Sciatic nerve (tissue), 2 donors: ENCODE measurements around the gene FNIP2. TPM values are rescaled to one million over a fixed set of nuclear protein-coding genes. Genes with fewer than 3 reads are reported as not detected.
"Not testable (repeated sequence)": the region's sequence is repeated elsewhere in the genome, so short reads cannot be mapped to it uniquely, and the experiment has no call there.

Source experiments
- ATAC-seq: fragments of 200-7000 bp; cut with Tn5 transposase; one replicate; pipeline ENCODE4 v1.9.1; 2020; ENCODE audit warnings: mild to moderate bottlenecking, moderate library complexity
- DNase-seq: peaks from one replicate; pipeline ENCODE4 v3.0.0-alpha.2; 2020; ENCODE audit warnings: low spot score
- intact Hi-C: fragments of 100-400 bp; cut with DNase I; formaldehyde crosslinking; loops from one replicate; pipeline ENCODE4 v1.14.2; 2022
- total RNA-seq: library from RNA; stranded (reverse); fragmentation: NEBNext Ultra II Directional; extraction: Animal tissue kit (Norgen Biotek cat#: 25700); gene quantifications from one replicate; pipeline ENCODE4 v1.2.1, GENCODE V29; 2021
- donor health status: DM: no; HTN: no; CAD: no.
- donor health status: DM: no; HTN: no; CAD: no.

Gene FNIP2
- total RNA-seq, 1 donor from 2014 or later, result 48.7 TPM

- peak; percentile 54 for ATAC-seq
- intact Hi-C loops, result no loop called here
- DNase-seq, result no peak
Observed at GRCh38 chr4:158824425-158825274, 55.8 kb downstream of the FNIP2 start.

DNA sequence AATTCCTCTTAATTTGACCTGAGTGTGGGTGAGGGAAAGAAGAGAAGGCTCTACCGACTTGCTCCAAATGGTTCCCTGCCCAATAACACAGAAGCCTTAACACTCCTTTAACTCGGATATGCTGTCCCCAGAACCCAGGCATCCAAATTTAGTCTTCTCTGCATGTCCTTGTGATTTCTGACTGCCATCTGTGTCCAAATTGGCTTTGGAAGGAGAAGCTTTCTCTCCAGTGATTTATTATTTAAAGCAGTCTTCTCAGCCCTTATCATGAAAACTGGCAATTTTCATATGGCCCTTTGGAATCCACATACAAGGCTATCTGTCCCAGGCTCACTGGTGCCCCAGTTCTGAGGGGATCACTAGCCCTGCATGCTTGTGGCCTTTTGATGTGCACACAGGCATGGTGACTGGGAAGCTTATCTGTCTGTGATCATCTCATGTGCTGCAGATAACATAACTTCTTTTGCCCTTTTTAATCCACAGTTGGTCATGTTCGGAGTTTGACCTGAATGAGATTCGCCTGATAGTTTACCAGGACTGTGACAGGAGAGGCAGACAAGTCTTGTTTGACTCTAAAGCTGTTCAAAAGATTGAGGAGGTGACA lies 56.7 kb downstream of the FNIP2 start:
- no peak for ATAC-seq
- DNase-seq, result no peak
- intact Hi-C loops, result no loop called here

GRCh38 chr4:158826057-158826456 lies 57.2 kb downstream of the FNIP2 start:
- intact Hi-C loops, result no loop called here
- DNase-seq (no peak), ATAC-seq (no peak)

- no peak for DNase-seq
- intact Hi-C loops, result no loop called here
- no peak for ATAC-seq
Observed at GRCh38 chr4:158826882-158827281, 58.1 kb downstream of the FNIP2 start.

DNA sequence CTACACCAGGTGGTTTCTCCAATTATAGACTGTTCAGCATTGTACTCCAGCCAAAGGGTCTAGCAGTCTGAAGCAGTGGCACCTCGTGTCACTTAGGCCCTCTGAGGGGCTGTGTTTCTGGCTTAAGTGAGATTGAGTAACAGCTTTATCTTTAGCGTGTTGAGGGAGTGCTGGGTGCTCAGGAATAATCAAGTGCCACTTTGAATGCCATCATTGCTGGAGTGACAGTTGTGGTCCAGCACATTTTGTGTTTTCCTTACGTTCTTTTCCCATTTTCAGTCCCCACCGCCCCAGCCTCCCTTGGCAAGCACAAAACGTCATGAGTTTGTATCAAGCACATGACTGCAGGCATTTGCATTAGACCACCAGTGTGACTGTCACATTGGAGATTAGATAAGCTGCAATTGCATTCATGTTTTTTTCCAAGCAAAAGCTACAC lies 58.7 kb downstream of the FNIP2 start:
- intact Hi-C loops, result no loop called here
- DNase-seq (no peak), ATAC-seq (no peak)

- ATAC-seq, DNase-seq, intact Hi-C loops: not testable (repeated sequence)
Observed at GRCh38 chr4:158828151-158828550, 59.3 kb downstream of the FNIP2 start.

DNA sequence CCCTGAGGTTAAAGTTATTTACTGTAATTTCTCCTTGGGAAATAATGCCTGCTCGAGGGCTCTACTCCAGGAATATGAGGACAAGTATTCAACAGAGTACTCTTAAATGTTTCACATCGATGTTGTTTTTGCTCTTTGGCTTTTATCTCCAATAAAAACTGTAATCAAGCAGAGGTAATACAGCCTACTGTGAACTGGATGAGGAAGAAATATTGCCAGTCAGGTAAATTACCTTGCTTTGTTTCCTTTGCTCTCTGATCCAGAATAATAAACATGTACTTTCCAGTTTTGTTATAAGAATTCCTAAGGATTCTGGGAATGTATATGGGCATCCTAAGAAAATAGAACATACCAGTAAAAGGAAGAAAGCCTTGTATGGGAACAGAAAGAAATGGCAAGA lies 60.4 kb downstream of the FNIP2 start:
- intact Hi-C loops, result no loop called here
- DNase-seq (no peak), ATAC-seq (no peak)

- ATAC-seq, result no peak
Observed at GRCh38 chr4:158833602-158834001, 64.8 kb downstream of the FNIP2 start.

GRCh38 chr4:158835226-158836001 lies 66.6 kb downstream of the FNIP2 start:
- no peak for DNase-seq
- ATAC-seq, result no peak
- intact Hi-C loops, result no loop called here

More at GRCh38 chr4:158833602-158834001, 64.8 kb downstream of the FNIP2 start:
- intact Hi-C loops, result no loop called here
- DNase-seq, result no peak

DNA sequence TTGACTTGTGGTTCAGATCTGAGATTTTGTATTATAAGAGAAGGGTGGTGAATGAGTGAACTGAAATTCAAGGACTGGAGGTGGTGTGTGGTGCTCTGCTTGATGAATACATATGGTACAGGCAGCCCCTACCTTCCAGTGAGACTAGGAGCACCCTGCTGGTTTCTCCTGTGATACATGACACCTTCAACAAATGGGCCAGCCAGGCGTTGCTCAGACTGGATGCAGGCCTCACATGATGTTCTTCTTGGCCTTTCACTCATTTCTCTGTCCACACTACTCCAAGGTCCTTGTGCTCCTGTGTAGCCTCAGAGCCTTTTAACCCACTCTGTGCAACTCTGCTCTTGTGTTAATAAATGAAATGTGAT lies 67.2 kb downstream of the FNIP2 start:
- ATAC-seq, result no peak

DNA sequence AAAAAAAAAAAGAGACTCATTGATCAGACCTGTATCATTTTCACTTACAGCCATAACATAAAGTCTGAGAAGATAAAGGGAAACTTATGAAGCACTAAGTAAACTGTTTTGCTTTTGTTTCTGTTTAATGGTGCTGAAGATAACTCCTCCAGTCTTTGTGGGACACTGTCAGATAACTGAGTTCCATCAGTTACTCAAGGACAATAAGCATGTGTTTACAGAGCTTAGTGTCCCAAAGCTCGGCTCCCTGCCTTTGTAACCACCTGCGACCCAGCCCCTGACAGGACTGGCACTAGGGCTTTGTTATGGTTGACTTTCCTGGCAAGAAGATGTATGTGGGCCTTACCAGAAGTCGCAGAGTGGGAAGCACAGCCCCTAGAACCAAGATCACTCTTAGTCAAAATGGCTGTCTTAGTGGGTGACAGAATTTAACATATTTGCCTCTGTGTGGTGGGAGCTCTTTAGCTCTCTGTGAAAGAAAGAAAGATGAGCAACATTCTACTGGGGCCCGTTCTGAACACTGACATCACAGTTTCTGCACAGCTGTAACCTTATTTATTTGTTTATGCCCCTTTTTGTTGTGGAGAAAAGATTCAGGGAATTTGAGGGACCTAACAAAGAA lies 68.1 kb downstream of the FNIP2 start:
- intact Hi-C loops, result no loop called here
- no peak for ATAC-seq
- DNase-seq, result no peak

More for the DNA sequence above, 67.2 kb downstream of the FNIP2 start:
- intact Hi-C loops, result no loop called here
- no peak for DNase-seq

DNA sequence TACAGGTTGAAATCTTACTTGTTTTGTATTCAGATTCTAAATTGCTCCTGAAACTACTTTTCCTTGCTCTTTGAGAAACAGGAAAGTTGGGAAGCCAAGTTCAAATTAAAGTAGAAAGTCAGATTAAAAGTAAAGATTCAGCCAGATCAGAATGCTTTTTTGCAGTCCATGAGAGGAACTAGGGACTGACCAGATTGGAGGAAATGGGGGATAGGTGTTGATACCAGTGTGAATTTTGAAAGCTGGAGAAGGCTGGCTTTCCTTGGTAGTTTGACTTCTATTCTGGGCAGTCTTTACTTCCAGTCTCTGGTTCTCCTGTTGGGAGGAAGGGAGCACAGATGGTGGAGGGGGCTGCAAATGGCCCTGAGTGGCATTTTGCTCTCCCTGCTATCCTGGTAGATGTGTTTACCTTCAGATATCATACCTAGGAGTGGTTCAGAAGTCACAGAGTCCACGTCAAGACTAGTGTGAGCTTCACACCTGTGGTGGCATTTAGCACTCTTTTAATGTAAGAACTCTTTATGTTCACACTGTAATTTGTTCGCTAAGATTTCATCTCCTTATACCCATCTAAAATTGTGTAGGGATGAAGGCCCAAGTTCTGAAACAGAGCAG lies 68.8 kb downstream of the FNIP2 start:
- DNase-seq (no peak), ATAC-seq (no peak)
- intact Hi-C loops, result no loop called here

DNA sequence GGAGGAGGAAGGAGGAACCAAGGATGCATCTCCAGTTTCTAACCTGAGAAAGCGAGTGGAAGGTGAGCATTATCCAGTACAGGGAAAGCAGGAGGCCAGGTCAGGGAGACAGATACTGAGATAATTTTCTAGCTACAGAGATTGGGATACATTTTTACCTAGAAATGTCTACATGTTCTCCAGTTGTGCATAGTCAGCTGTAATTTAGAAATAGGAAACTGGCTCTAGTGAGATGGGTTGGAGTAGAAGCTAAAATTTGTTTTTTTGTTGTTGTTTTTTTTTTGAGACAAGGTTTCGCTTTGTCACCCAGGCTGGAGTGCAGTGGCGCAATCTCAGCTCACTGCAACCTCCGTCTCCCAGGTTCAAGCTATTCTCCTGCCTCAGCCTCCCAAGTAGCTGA lies 71.3 kb downstream of the FNIP2 start:
- ATAC-seq, result no peak
- intact Hi-C loops, result no loop called here
- no peak for DNase-seq

DNA sequence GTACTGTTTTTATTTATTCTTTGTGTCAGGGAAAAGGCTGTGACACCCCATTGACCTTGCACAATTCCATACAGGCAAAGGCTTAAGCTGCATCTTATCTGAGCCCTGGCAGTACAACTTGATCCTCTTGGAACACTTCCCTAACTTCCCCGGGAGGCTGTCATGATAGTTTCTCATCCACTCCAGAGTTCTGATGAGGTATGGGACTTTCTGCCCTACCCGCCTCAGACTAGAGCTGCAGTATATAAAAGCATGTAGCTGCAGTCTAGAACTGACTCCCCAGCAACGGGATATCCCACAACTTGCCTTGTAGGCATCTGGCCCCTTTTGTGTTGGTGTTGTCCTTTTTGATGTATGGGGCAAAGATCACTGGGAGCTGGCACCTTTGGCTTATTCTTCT lies 72.7 kb downstream of the FNIP2 start:
- intact Hi-C loops, result no loop called here
- ATAC-seq, result no peak
- no peak for DNase-seq

- intact Hi-C loops, result loop anchor here (5.0 kb wide), 1 partner anchor 113 kb away; no protein-coding TSS in a partner anchor
- ATAC-seq, result no peak
- no peak for DNase-seq
Observed at GRCh38 chr4:158845311-158846041, 76.7 kb downstream of the FNIP2 start.

DNA sequence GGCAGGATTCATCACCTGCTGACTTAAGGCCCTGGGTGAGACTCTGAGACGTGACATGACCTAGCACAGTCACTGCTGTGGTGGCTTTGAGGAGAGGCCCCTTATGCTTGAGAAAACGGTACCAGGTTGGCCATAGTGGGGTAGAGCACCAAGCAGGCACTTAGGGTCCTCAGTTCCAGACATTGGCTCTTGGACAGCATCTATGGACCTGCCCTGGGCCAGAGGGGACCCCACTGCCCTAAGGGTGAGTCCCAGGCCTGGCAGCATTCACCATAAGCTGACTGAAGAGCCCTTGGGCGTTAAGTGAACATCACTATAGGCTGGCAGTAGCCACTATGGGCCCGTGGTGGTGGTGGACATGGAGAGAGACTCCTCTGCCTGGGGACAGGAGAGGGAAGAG lies 78.7 kb downstream of the FNIP2 start:
- DNase-seq (no peak), ATAC-seq (no peak)
- intact Hi-C loops, result loop anchor here (5.0 kb wide), 1 partner anchor 115 kb away; no protein-coding TSS in a partner anchor

DNA sequence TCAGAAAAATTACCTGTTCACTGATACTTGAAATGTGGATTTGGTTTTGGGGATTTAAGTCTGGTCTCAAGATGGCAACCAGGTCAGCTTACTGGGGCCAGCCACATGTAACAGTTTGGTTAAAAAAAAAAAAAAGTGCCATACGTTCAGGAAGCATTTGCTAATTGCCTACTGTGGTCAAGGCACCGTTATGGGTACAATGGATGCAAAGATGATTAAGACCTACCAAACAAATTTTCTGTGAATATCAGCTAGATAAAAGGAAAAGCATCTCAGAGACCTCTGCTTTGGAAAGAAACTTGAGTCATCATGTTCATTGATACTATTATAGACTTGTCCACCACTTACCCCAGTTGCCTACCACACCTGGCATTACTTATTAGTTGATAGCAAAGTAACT lies 80.9 kb downstream of the FNIP2 start:
- DNase-seq, result no peak
- ATAC-seq, result no peak
- intact Hi-C loops, result loop anchor here (5.0 to 10.0 kb wide), 2 partner anchors 117 to 355 kb away; no protein-coding TSS in a partner anchor

DNA sequence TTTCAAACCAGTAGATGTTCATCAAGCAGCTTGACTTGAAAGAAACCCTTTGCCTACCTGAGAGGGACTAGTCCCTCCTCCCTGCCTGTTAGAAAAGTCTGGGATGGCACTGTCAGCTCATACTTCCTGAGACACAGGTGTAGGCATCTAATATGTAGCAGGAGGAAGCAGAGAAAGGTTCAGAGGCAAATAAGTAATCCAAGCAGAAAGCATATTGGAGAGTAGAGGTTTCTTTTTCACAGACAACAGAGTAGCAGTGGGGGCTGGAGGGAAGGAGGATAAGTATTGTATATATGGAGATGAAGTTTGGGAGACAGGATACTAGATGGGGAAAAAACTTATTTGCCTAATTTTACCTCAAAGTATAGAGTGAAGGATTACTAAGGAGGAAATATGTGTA lies 81.5 kb downstream of the FNIP2 start:
- intact Hi-C loops, result loop anchor here (10.0 kb wide), 1 partner anchor 354 kb away; no protein-coding TSS in a partner anchor
- ATAC-seq (no peak), DNase-seq (no peak)
